Activated CD8-positive, alpha-beta T cell treated with anti-CD3 and anti-CD28 coated beads for 36 hours (primary cell): Measurements from ENCODE around the gene RPH3AL. TPM values are rescaled to one million over a fixed set of nuclear protein-coding genes. Genes with fewer than 3 reads are reported as not detected.

ENCODE experiments used
- ATAC-seq: fragments of 200-7000 bp; cut with Tn5 transposase; one replicate; pipeline ENCODE4 v1.10.0; 2021; ENCODE audit warnings: mild to moderate bottlenecking, moderate library complexity
- CTCF ChIA-PET: fragments of 350-600 bp; sonication (Branson Sonifier 250); formaldehyde crosslinking; loops from one replicate; lab custom pipeline; 2021; ENCODE audit warnings: antibody characterized with exemption; lab: Charles Lee
- POLR2A ChIA-PET: fragments of 350-600 bp; sonication (Branson Sonifier 250); formaldehyde crosslinking; loops from one replicate; lab custom pipeline; 2021; ENCODE audit warnings: antibody characterized with exemption; lab: Charles Lee
- DNase-seq: peaks from one replicate; pipeline ENCODE4 v3.0.0-alpha.2; 2020
- H3K27ac Mint-ChIP-seq: one replicate; pipeline ENCODE4 v1.8.0; 2021; ENCODE audit warnings: mild to moderate bottlenecking, mixed read lengths
- H3K27me3 Mint-ChIP-seq: one replicate; pipeline ENCODE4 v1.8.0; 2021; ENCODE audit warnings: mixed read lengths
- H3K36me3 Mint-ChIP-seq: one replicate; pipeline ENCODE4 v1.8.0; 2021; ENCODE audit warnings: low read depth, mixed read lengths
- H3K4me1 Mint-ChIP-seq: one replicate; pipeline ENCODE4 v1.8.0; 2021; ENCODE audit warnings: low read depth, mixed read lengths
- H3K4me3 Mint-ChIP-seq: one replicate; pipeline ENCODE4 v1.8.0; 2021; ENCODE audit warnings: mild to moderate bottlenecking, moderate library complexity, mixed read lengths
- H3K9me3 Mint-ChIP-seq: one replicate; pipeline ENCODE4 v1.8.0; 2021; ENCODE audit warnings: mixed read lengths
- intact Hi-C: fragments of 100-400 bp; cut with micrococcal nuclease; formaldehyde crosslinking; loops from one replicate; pipeline ENCODE4 v1.10.0; 2022
- total RNA-seq, 2 experiments: library from RNA; stranded (reverse); gene quantifications; one replicate each; pipeline ENCODE4 v1.2.3, GENCODE V29; 2021
- TF ChIP-seq, protein P1 (sequence below): fragments of 200-600 bp; IDR thresholded peaks from one replicate; pipeline ENCODE4 v1.8.0; 2022; ENCODE audit warnings: antibody characterized with exemption, mild to moderate bottlenecking

Gene RPH3AL
- total RNA-seq, 2 experiments from 2014 or later, result 0.72 to 1.1 TPM

DNA sequence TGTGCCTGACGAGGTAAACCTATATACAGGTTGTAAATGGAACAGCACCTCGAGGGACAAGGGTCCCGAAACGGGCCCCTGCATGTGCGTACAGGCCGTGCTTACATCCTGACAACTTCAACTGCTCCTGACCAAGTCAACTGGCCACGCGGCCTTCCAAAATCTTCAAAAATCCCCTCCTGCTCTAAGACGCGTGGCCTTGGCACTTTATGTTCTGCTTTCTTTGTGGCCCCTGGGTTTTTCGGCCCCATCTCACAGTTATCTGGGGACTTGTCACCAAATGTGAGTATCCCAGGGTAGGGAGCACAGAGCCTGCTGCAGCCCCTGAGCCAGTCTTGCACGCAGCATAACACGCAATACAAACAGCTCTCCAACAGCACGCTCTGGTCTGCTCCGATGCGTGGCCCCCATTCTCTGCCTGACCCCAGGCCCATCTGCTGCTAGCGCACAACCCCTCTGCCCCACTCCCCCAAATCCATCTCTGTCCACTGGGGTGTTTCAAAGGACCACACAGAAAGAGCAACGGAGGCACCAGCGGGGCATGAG is 659 bp downstream of the RPH3AL start:
- H3K36me3 Mint-ChIP-seq, result peaks cover 2% of the 10 kb centered on the region
- no peak for DNase-seq
- POLR2A ChIA-PET, result no interaction called here
- peaks cover 5% of the 10 kb centered on the region for H3K9me3 Mint-ChIP-seq
- no peak overlapping the region for H3K27ac Mint-ChIP-seq
- TF ChIP-seq, protein P1, sequence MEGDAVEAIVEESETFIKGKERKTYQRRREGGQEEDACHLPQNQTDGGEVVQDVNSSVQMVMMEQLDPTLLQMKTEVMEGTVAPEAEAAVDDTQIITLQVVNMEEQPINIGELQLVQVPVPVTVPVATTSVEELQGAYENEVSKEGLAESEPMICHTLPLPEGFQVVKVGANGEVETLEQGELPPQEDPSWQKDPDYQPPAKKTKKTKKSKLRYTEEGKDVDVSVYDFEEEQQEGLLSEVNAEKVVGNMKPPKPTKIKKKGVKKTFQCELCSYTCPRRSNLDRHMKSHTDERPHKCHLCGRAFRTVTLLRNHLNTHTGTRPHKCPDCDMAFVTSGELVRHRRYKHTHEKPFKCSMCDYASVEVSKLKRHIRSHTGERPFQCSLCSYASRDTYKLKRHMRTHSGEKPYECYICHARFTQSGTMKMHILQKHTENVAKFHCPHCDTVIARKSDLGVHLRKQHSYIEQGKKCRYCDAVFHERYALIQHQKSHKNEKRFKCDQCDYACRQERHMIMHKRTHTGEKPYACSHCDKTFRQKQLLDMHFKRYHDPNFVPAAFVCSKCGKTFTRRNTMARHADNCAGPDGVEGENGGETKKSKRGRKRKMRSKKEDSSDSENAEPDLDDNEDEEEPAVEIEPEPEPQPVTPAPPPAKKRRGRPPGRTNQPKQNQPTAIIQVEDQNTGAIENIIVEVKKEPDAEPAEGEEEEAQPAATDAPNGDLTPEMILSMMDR, result no peak
- CTCF ChIA-PET, result no interaction called here
- H3K4me3 Mint-ChIP-seq, result no peak overlapping the region
- peaks cover 2% of the 10 kb centered on the region for H3K4me1 Mint-ChIP-seq
- H3K27me3 Mint-ChIP-seq, result no peaks in the 10 kb centered on the region
- ATAC-seq, result no peak
- intact Hi-C loops, result no loop called here

DNA sequence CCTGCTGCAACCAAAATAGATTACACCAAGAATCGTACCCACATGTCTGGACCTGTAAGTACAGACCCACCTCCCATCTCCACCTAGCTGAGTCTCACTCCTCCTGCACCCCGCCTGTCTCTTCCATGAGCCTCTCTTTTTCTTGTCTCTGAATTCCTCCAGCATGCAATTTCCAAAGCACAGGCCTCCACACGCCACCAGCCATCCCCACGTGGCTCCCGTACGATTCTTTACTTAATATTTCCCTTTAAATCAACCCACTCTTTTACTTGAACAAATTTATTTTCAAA is 1.2 kb downstream of the RPH3AL start:
- intact Hi-C loops, result no loop called here
- peaks cover under 1% of the 10 kb centered on the region for H3K4me1 Mint-ChIP-seq
- POLR2A ChIA-PET, result no interaction called here
- peaks cover under 1% of the 10 kb centered on the region for H3K9me3 Mint-ChIP-seq
- H3K4me3 Mint-ChIP-seq, result no peak overlapping the region
- DNase-seq (no peak), ATAC-seq (no peak)
- no peaks in the 10 kb centered on the region for H3K27me3 Mint-ChIP-seq
- CTCF ChIA-PET, result no interaction called here
- TF ChIP-seq, protein P1, result no peak
- no peak overlapping the region for H3K27ac Mint-ChIP-seq
- peaks cover under 1% of the 10 kb centered on the region for H3K36me3 Mint-ChIP-seq

DNA sequence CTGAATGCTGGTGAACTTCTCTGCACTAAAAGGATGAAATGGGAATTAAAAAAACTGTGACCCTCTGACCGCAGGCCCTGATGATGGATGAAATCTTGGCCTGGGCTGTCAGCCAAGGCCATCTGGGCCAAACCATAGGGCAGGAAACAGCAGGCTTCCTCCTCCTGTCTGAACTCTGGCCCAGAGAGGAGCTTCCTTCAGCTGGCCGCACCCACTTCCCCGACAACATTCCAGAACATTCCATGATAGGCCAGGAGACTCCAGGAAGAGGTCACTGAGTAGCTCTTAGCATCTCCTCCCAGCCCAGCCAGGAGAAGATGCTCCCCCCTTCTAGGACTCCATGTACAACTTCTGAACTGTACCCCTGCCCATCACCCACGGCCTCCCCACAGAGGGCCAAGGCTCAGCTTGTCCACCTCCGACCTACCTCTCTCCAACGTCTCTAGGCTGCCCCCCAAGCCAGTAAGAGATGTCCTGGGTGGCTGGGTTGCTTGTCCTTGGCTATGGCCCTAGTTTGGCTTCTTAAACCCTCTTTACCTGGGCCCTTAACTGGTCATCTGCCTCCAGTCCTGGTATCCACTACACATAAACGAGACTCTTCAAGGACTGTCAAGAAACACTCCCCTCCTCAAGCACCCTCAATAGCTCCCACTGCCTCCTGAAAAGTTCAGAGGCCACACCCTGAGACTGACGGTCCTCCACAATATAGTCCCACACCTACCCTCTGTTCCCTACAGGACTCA is 1.7 kb downstream of the RPH3AL start:
- CTCF ChIA-PET, result no interaction called here

DNA sequence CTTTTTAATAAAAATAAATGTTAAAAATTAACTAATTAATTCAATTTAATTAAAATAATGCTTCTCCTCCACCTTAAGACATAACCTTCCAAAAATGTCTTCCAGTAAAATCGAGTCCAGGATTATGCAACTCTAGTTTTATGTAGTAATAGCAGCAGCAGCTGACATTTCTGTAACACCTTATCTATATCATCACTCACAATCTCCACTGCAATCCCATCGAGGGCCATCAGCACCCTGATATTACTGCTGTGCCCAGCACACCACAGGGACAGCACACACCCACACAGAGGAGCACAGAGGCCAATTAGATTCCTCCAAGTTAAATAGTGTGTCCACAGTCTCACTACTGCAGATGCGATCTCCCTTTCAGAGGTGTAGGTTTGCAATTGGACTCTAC is 2.9 kb downstream of the RPH3AL start:
- TF ChIP-seq, protein P1, result no peak
- no peak for ATAC-seq

More for the DNA sequence above, 1.7 kb downstream of the RPH3AL start:
- H3K4me3 Mint-ChIP-seq, result no peak overlapping the region
- H3K27ac Mint-ChIP-seq, result no peak overlapping the region
- POLR2A ChIA-PET, result no interaction called here
- H3K36me3 Mint-ChIP-seq, result no peaks in the 10 kb centered on the region
- H3K4me1 Mint-ChIP-seq, result no peaks in the 10 kb centered on the region
- no peaks in the 10 kb centered on the region for H3K27me3 Mint-ChIP-seq
- intact Hi-C loops, result no loop called here
- H3K9me3 Mint-ChIP-seq, result no peaks in the 10 kb centered on the region
- DNase-seq (no peak), ATAC-seq (no peak)
- TF ChIP-seq, protein P1, result no peak

DNA sequence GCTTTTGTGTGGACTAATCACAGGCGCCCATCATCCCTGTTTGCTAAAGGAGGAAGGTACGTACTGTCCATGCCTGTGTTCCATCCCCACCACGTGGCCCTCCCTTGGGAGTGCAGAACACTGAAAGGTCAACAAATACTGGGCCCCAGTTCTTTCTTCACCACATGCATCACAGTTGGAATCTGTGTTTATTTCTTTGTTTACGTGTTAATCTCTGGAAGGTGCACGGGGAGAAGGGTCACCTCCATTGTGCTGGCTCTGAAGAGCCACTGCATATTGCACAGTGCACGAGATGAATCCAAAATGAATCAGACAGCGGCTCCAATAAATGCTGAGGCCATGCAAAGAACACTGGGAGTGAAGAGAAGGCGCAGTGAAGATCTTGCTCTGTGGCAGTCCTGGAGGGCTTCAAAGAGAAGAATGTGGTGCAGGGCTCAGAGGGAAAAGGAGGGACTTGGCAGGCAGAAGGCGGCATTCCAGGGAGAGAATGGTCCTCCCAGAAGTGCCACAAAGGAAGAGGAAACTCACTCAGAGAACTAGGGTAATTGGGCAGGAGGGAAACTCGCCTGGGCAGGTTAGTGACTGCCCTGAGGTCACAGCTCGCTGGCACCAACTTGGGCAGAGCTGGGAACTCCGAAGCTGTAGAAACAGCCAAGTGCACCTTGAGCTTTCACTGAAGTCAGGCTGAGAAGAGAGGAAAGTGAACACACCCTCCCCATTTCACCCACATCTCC is 3.7 kb downstream of the RPH3AL start:
- Mint-ChIP-seq H3K27ac (no peak overlapping the region), H3K4me3 (no peak overlapping the region), H3K27me3 (no peaks in the 10 kb centered on the region), H3K36me3 (no peaks in the 10 kb centered on the region), H3K9me3 (peaks cover 7% of the 10 kb centered on the region), H3K4me1 (no peaks in the 10 kb centered on the region)
- CTCF ChIA-PET, result no interaction called here
- intact Hi-C loops, result no loop called here
- POLR2A ChIA-PET, result no interaction called here
- TF ChIP-seq, protein P1, result no peak
- no peak for DNase-seq
- no peak for ATAC-seq

More for the DNA sequence above, 2.9 kb downstream of the RPH3AL start:
- no peaks in the 10 kb centered on the region for H3K36me3 Mint-ChIP-seq
- no peaks in the 10 kb centered on the region for H3K27me3 Mint-ChIP-seq
- POLR2A ChIA-PET, result no interaction called here
- H3K27ac Mint-ChIP-seq, result no peak overlapping the region
- CTCF ChIA-PET, result no interaction called here
- no peak overlapping the region for H3K4me3 Mint-ChIP-seq
- DNase-seq, result no peak
- intact Hi-C loops, result no loop called here
- H3K4me1 Mint-ChIP-seq, result no peaks in the 10 kb centered on the region
- no peaks in the 10 kb centered on the region for H3K9me3 Mint-ChIP-seq
